NCI-H146 treated with DMSO at 0.1 percent for 48 hours (cell line): ENCODE measurements around the gene ETV6.

Source experiments
- DNase-seq: peaks from one replicate; lab custom pipeline; 2025; ENCODE audit not compliant: unreplicated experiment; lab: John Stamatoyannopoulos, UW

ETV6 gene

GRCh38 chr12:11773889-11774677, 124.6 kb downstream of the ETV6 start:
- no peak for DNase-seq

DNA sequence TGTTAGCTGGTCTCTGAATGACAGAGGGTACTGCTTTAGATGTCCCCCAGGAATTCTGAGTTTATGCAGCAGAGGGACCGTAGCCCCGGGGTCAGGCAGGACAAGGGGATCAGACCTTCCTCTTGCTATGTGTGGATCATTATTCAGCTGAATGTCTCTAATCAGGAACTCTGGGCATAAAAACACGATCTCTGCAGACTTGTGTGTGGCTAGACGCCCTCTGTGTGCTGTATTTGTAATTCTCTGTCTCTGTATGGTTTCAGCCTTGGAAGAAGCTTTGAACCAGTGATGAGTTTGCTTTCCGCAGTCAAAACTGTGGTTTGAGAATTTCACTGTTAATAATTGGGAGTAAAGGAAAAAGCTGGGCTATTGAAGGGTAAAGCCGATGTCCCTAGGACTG, 125.3 kb downstream of the ETV6 start:
- DNase-seq: no peak

DNA sequence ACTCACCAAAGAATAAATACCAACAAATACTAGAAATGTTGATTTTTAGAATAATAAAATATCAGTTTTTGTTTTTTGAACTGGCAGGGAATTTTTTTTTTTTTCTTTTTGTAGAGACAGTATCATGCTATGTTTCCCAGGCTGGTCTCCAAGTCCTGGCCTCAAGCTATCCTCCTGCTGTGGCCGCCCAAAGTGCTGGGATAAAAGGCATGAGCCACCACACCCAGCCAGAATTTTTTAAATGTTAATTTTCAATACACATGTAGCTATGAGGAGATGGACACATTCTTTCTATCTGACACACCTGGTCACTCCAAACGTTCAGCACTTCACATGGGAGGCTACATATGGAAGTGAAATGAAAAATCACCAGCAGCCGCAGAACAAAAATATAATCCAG, 126.8 kb downstream of the ETV6 start:
- DNase-seq: no peak

DNA sequence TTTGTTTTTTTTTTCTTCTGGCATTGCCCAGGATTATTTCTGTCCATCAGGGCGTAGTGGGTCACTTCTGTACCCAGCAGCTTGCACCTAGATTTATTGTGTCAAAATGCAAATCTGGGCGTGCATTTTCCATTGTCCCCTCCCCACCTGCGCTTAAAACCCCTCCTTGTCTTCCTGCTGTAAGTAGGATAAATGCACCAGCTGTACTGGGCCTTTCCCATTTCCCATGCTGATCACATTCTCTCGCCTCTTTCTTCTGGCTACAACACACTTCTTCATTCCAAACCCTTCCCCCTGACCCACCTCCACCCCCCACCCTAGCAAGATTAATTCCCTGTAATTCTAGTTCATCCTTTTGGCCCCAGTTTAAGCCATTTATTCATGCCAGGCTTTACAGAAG, 128.0 kb downstream of the ETV6 start:
- no peak for DNase-seq

DNA sequence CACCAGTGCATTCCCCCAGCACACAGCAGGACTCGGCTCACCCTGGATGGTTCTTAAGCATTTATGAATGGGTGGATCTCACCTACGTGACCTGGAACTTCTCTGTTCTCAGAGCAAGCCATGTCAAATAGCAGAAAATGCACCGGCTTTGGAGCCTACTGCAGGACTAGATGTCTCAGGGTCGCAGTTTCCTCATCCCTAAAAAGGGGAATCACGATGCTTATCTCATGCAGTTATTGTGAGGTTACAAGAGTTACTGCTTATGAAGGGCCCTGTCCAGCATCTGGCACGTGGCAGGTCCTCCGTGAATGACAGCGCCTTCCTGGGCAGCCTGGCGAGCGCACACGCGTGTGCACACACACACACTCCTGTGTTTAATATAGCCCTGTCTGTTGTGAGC, 128.5 kb downstream of the ETV6 start:
- DNase-seq: no peak

DNA sequence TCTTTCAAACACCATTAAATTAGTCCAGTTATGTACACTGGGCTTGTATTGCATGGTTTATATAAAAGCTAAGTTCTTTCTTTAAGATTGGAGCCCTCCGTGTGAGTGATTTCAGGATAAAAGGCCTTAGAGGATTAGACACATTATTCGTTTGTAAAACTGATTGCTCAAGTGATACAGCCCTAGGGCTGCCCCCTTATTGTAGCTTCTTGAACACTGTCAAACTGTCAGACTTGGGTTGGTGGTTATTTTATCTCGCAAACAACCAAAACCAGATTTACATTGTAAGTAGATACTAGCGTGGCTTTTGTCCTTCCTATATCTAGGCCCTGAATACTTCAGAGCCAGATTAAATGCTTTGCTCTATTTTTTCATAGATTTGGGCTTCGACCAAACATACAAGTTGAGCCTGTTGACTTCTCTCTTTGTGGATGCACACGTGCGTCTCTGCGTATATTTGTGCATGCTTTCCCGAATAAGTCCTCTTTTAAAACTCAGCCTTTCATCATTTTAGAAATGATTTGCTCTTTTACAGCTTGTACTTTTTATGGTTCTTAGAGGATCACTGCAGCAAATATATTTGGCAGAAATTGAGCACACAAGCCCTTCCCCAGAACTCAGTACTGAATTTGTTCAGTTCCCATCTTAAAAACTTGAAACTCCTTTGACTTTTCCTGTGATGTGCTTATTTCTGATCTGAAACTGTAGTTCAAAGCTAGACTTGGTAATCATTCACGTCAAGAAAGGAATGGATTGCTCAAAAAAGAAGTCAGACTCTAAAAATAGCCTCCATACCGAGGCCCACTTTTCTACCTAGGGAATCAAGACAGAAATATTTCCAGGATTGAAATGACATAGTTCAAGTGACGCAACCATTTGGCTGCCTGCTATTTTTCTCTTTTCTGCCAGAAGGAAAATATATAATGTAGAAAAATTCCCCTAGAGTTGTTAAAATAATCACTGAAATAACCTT, 129.5 kb downstream of the ETV6 start:
- DNase-seq: no peak

DNA sequence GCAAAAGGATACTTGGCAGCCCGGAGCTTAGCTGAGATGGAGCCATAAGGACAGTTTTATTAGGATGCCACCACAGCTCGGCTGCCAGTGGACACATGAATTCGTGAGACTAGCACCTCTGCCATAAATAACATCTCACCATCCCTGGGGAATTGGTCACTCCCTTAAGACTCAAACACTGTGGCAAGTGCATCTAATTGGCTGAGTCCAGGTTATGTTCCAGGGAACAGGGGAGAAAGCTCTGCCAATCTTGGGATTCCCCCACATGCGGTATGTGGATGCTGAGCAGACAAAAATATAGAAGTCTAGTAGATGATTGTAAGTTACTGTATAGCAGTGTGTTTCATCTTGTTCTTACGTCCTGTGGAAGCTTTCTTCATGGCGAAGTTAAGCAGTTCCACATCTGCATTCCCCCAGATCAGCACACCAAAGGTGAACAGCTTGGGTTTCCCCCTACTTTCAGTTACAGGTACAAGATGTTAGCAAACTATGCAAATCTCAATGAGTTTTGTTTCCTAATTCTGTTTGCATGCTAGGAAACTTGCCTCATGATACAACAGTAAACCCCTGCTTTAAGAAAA, 131.1 kb downstream of the ETV6 start:
- DNase-seq: no peak

DNA sequence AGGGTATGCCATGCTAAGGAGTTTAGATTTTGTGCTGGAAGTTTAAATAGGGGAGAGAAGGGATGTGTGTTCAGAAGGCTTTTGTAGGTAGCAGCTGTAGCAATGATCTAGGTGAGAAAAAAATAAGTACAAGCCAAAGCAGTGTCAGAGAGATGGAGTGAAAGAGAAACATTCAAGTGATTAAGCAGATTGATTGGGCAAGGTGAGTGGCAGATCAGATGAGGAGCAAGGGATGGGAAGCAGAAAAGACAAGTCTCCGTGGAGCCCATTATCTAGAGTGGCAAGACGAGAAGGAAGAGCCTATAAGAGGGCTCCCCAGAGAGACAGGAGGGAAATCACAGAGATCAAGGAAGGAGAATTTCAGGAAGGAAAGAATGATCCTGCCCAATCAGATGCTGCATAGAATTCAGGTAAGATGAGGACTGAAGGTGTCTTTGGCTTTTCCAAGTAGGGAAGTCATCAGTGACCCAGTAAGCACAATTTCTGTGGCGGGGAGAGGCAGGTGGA, 133.5 kb downstream of the ETV6 start:
- no peak for DNase-seq

DNA sequence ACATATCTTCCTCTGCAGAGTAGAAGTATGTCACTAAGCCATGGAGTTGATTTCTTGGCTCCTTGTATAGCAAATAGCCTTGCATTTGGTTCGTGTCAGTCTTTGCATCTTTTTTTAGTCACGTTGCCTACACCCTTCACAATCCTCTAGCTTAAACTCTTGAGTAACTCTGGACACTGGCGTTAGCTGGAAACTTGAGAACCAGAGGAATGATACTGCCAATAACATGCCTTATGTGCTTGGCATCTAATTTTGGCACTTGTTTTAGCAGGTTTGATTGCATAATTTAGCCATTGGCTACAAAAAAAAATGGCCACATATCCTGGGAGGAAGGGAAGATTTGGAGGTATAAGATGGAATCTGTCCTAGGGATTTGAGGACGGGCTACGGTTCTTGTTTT, 136.2 kb downstream of the ETV6 start:
- DNase-seq: no peak

DNA sequence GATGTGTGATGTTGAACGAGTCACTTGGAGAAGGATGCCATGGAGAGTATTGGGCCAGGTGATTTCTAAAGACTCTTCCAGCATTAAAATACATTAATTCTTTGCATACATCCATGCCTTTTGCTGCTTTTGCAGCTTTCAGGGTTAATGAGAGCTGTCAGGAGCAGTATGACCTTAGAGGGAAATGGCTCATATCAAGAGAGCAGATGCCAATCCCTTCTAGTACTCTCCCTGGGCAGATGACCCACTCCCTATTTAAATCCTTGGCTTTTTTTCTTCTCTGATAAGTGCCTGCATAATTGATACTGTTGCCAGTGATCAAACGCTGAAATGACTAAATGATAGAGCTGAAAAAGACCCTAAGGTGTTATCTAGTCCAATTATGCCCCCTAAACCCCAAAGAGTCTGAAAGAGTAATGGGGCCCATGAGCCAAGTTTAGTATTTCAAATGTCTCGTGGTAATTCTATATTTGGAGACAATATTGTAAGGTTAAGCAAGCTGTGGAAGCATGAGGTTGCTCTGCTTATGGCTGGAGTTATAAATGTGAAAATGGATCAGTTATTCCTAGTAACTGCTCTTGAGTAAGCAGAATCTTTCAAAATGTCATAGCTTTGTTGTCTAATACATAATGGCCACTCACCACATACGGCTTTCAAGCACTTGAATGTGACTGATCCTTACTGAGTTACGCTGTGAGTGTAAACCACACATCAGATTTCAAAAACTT, 137.3 kb downstream of the ETV6 start:
- DNase-seq: no peak

DNA sequence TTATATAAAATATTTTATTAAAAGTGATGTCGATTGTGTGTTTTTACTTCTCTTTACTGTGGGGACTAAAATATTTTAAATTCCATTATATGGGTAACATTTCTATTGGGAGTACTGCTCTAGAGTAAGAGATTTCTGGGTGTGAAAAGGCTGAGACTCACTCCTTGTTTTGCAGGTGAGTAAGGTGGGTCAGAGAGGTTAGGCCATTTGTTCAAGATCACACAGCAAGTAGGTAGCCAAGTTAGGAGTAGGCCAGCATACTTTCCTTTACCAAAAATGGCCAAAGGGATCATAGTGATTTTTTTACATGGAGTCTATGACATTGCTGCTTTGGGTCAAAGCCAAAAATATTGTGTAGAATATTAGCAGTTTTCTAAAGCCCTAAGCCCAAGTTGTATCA, 138.0 kb downstream of the ETV6 start:
- DNase-seq: no peak

DNA sequence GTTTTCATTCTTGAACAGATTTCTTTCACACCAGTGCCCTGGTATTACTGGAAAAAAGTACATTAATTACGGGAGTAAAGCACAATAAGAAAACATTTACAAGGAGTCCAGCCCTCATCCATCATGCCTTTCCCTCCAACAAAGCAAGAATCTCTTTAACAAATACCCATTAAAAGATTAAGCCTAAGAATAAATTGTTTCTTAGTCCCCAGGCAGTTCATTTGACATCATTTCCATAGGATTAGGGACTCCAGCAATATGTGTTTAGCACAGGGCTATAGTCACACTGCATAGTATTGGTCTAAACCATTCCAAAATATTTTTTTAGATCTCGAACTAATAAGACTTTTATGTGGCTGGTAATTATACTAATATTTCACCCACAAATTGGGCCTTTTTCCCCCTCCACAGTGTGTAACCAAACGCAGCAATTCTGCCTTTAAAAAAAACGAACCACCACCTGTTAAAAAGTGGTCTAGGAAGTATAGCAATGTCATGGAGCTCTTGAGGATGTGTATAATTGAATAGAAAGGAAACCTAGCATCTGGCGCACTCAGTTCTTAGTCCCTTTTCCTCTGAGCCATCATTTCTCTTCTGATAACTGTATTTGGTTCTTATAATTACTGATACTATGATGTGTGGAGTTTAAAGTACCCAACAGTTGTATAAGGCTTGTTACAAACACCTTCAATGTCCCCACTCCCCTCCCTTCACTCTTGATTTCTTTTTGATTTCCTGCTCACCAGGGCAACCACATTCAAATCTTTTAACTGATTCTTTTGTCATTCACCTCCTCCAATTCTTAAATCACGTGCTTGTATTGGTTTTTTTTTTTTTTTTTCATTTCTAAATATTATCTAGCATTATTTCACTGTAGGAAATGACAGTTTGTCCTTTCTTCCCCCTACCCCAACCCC, 138.7 kb downstream of the ETV6 start:
- DNase-seq: no peak

GRCh38 chr12:11793921-11794710, 144.6 kb downstream of the ETV6 start:
- peak; percentile 93 for DNase-seq

- DNase-seq: no peak
These were observed 145.3 kb downstream of the ETV6 start for GRCh38 chr12:11794751-11795150.

DNA sequence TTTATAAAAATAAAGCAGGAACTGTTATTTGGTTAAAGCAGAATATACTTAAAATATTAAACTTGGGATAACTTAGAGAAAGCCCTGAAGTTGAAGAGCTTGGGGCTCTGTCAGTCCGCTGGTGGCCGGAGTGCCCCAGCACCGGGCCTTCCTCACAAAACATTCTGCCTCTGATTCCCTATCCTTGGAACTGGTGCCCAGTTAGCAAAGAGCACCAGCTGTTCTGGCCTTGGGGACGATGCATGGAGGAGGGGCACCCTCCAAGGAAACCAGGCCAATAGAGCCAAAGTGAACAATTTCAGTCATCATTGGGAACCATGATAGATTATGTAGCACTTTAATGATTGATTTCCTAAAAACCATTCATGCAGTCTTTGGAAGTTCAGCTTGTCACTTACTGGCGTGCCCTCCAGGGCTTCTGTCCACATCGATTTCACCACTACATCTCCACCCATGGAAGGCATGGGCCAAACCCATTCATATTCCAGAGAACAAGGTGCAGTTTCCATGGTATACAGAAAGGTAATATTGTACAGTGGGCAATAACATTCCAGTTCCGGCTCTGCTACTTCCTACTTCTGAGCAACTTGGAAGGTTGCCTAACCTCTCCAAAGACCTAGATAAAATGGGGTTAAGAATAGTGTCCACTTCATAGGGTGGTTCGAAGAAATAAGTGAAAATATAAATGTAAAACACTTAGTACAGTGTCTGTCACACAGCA, 145.9 kb downstream of the ETV6 start:
- no peak for DNase-seq

GRCh38 chr12:11795913-11796459, 146.5 kb downstream of the ETV6 start:
- DNase-seq: no peak

- no peak for DNase-seq
These were observed 147.9 kb downstream of the ETV6 start for GRCh38 chr12:11797317-11797913.
